ENCODE measurements around the gene ARRDC3.
A peak's percentile ranks its signal among the peaks of the same experiment; 100 is the strongest.
"Not testable (repeated sequence)": the region's sequence is repeated elsewhere in the genome, so short reads cannot be mapped to it uniquely, and the experiment has no call there.

ARRDC3 gene

GRCh38 chr5:91344661-91345200 lies 38.4 kb downstream of the ARRDC3 start:
- CTCF ChIA-PET: interaction anchor here (0.6 to 0.7 kb wide), 3 partner anchors 44 to 1162 kb away, joined by 3 read pairs; no protein-coding TSS in a partner anchor
- TF ChIP-seq SCRT1 (tag by site-specific recombination; IDR thresholded peaks at IDR 0.05; ENCODE audit: borderline replicate concordance): peak; percentile 50; the same call in 1 of the 2 replicates
- H3K27ac ChIP-seq (ENCODE audit: extremely low read depth, low read depth, low read length); H3K9me3 ChIP-seq (ENCODE audit: control insufficient read depth, insufficient read depth, low read depth, low read length); POLR2A ChIA-PET; H3K36me3 ChIP-seq (ENCODE audit: control insufficient read depth in 2 of 2, insufficient read depth in 1 of 2, low read length in 2 of 2); H3K4me1 ChIP-seq (ENCODE audit: control insufficient read depth, insufficient read depth, low read length); H3K4me3 ChIP-seq (ENCODE audit: low read depth, low read length): not testable (repeated sequence)

- Histone ChIP-seq H3K36me3 (ENCODE audit: control insufficient read depth in 2 of 2, insufficient read depth in 1 of 2, low read length in 2 of 2) (no peaks in the 10 kb centered on the region), H3K4me1 (ENCODE audit: control insufficient read depth, insufficient read depth, low read length) (no peaks in the 10 kb centered on the region), H3K9me3 (ENCODE audit: control insufficient read depth, insufficient read depth, low read depth, low read length) (no peaks in the 10 kb centered on the region), H3K4me3 (ENCODE audit: low read depth, low read length) (no peak overlapping the region), H3K27ac (ENCODE audit: extremely low read depth, low read depth, low read length) (no peak overlapping the region)
- ChIA-PET POLR2A (no interaction called here), CTCF (interaction anchor here (0.6 to 0.7 kb wide), 3 partner anchors 29 to 1163 kb away, joined by 3 read pairs; no protein-coding TSS in a partner anchor)
- TF ChIP-seq ZBTB6 (tag by site-specific recombination; IDR thresholded peaks at IDR 0.05) (no peak), SETDB1 (IDR thresholded peaks at IDR 0.05; ENCODE audit: insufficient read length, low read length) (no peak), ZNF514 (tag by site-specific recombination; IDR thresholded peaks at IDR 0.05) (no peak), PRDM6 (tag by site-specific recombination; IDR thresholded peaks at IDR 0.05) (no peak), IKZF3 (tag by site-specific recombination; IDR thresholded peaks at IDR 0.05) (no peak), ZNF518A (tag by site-specific recombination; conservative IDR thresholded peaks at IDR 0.05; ENCODE audit: low read depth) (no peak), ELK4 (IDR thresholded peaks at IDR 0.05; ENCODE audit: borderline replicate concordance, low read depth, low read length) (no peak), ZNF830 (tag by site-specific recombination; IDR thresholded peaks at IDR 0.05; ENCODE audit: low read depth) (no peak), ZSCAN18 (tag by site-specific recombination; IDR thresholded peaks at IDR 0.05) (no peak), ZNF777 (tag by site-specific recombination; IDR thresholded peaks at IDR 0.05; ENCODE audit: borderline replicate concordance) (no peak), HOXC10 (CRISPR knock-in tag; IDR thresholded peaks at IDR 0.05) (no peak), PRDM2 (tag by site-specific recombination; IDR thresholded peaks at IDR 0.05; ENCODE audit: borderline replicate concordance) (no peak), ZNF791 (tag by site-specific recombination; IDR thresholded peaks at IDR 0.05) (no peak), ZNF624 (tag by site-specific recombination; IDR thresholded peaks at IDR 0.05) (no peak), GLIS1 (tag by site-specific recombination; IDR thresholded peaks at IDR 0.05) (no peak), ZNF292 (tag by site-specific recombination; IDR thresholded peaks at IDR 0.05; ENCODE audit: borderline replicate concordance, low read depth) (no peak)
Observed at GRCh38 chr5:91343916-91344315, 39.2 kb downstream of the ARRDC3 start.

Data from HEK293 (cell line).